GM18508 (cell line): Measurements from ENCODE around the gene OTUB2.
"Not testable (repeated sequence)": the region's sequence is repeated elsewhere in the genome, so short reads cannot be mapped to it uniquely, and the experiment has no call there.

Source experiments
- ATAC-seq: cut with Tn5 transposase; IDR thresholded peaks from one replicate; pipeline ENCODE4 v1.9.1; 2021; ENCODE audit warnings: moderate number of reproducible peaks; ENCODE audit not compliant: insufficient read depth, unreplicated experiment

Gene OTUB2

DNA sequence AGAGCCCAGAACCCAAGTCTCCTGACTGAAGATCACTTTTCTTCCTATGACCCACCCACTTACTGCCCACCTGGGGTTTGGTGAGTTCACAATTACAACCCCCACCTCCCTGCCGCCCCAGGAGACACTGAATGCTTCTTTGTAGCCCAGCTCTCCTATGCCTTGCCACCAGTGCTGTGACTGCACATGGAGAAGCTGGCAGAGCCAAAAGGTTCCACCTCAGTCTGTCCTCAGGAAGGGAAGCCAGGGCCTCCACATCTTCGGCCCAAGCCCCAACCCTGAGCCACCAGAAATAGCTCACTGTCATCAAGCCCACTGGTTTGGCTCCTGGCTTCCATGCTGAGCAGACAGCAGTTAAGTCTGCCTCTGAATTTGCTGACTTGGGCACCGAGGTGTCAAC, 25.6 kb downstream of the OTUB2 start:
- ATAC-seq = no peak

GRCh38 chr14:94052199-94052598, 26.1 kb downstream of the OTUB2 start:
- ATAC-seq = no peak

DNA sequence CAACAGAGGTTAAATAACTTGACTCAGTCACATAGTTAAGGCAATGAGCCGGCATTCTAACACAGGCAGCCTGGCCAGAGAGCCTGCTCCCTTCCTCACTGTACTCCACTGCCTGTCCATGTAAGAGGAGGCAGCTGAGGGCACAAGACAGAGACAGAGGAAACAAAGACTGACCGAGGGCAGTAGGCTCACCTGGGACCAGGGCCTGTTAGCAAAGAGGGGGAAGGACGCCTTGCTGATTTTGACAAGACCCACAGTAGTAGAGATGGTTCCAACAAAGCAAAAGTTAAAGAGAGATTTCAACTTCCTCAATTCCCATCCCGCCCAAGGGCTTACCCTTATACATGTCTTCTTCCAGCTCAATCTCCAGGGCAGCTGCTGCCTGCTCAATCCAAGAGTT, 26.5 kb downstream of the OTUB2 start:
- no peak for ATAC-seq

GRCh38 chr14:94054401-94054800, 28.3 kb downstream of the OTUB2 start:
- ATAC-seq = no peak

- ATAC-seq = no peak
These were observed 28.8 kb downstream of the OTUB2 start for GRCh38 chr14:94054936-94055335.

DNA sequence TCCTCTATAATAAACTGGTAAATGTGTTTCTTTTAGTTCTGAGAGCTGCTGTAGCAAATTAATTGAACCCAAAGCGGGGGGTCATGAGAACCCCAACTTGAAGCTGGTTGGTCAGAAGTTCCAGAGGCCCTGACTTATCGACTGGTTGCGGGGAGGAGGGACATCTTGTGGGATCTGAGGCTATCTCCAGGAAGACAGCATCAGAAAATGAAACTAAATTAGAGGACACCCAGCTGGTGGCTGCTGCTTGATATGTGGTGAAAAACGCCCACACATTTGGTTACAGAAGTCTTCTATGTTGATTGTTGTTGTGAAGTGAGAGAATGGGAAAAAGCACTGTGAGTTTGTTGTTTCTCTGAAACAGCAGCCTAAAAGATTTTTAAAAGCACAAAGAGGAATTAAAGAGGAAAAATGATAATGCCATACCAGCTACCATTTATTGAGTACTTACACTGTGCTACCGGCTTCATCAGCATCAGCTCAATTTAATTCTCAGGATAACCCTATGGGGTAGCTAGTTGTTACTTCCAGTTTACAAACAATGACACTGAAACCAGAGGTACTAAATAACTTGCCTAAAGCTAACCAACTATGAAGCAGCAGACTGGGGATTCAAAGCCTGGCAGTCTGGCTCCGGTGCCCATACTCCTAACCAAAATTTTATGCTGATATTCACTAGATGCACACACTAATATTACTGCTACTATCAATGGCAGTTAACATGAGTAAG, 30.6 kb downstream of the OTUB2 start:
- ATAC-seq = peak; percentile 58

DNA sequence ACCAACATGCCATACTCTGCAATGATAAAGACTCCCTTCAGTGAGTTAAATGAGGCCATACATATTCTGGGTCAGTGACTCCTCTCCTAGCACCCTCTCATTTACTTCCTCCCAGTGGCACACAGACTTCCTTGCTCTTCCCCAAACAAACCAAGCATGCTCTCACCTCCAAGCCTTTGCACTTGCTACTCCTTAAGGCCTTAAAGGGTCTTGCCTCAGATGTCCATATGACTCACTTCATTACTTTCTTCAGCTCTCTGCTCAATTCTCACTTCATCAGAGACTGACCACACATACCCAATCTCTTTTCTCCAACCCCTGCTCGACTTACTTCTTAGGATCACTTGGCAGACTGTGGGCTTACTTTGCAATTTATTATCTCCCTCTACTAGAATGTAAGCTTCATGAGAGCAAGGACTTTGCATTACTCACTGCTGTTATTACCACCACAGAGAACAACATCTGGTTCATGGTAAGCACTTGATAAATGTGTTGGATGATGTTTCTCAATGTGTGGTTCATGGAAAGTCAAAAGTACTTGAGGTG, 32.1 kb downstream of the OTUB2 start:
- no peak for ATAC-seq

DNA sequence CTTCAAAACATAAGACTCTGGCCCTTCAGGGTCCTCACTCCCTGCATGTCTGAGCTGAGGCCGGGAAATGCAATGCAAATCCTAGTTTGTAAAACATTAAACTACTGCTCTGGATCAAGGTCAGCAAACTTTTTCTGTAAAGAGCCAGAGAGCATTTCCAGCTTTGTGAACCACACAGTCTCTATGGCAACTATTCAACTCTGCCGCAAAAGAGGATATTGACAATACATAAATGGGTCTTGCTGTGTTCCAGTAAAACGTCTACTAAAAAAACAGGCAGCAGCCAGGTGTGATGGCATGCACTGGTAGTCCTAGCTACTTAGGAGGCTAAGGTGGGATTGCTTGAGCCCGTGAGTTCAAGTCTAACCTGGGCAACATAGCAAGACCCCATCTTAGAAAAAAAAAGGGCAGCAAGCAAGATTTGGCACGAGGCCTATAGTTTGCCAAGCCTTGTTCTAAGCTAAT, 32.6 kb downstream of the OTUB2 start:
- ATAC-seq = no peak

DNA sequence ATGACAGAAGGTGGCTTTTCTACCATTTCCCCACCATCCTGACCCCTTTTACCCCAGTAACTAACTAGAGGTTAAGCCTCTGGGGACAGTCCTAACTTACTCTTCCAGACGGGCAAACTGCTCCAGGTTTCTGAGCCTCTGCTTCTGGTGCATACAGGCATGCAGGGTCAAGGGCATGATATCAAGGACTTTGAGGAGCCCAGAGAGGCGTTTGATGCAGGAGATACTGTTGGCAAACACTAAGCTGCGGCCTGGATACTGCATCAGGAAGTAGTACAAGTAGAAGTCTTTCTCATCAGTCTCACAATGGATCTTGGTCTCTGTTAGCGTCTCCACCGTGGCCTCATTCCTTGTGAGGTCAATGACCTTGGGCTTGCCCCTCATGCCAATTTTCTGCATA, 33.9 kb downstream of the OTUB2 start:
- no peak for ATAC-seq

DNA sequence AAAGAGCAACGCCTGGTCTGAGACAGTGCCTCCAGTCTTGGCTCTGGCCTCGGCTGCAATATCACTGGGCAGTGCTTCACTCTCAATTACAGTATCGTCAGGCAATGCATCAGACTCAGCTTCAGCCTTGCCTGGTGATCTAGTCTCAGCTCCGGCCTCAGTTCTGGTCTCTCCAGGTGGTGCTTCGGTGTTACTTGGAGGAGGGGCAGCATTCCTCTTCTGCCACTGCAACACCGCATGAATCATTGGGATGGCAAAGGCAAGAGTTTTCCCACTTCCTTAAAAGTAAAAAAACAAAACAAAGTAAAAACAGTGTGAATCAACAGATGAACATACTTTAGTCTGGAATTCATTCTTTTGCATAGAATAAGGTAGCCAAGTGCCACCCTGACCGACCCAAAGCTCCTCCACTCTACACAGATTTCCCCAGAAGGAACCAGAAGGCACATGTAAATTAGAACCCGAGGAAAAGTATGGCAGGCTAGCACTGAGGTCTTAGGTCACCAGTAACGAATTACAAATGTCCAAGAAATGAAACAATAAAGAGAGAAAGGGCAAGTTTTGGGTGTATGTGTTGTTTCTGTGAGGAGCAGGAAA, 36.3 kb downstream of the OTUB2 start:
- ATAC-seq = no peak

DNA sequence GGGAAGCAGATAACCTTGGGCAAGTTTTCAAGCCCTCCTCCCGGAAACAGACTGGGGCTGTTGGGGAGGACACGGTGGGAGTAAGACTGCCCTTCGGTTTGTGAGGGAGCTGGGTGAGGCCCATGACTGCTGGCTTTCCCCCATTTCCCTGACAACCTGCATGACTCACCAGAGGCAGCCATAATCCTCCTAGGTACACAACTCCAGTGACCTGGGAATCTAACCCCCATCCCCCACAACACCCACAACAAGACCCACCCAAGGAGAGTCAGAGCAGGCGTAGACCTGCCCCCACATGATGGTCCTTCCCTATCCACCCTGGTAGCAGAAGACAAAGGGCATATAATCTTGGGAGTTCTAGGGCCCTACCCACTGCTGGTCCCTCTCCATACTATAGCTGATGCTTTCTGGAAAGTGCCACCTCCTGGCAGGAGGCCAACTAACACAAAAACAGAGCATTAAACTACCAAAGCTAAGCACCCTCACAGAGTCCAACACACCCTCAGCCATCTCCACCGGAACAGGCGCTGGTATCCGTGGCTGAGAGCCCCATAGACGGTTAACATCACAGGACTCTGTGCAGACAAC, 40.0 kb downstream of the OTUB2 start:
- ATAC-seq = no peak

DNA sequence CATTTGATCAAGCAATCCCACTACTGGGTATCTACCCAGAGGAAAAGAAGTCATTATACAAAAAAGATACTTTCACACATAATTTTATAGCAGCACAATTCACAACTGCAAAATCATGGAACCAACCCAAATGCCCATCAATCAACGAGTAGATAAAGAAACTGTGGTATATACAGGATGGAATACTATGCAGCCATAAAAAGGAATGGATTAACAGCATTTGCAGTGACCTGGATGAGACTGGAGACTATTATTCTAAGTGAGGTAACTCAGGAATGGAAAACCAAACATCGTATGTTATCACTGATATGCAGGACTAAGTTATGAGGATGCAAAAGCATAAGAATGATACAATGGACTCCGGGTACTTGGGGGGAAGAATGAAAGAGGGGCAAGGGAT, 45.9 kb downstream of the OTUB2 start:
- not testable (repeated sequence) for ATAC-seq

DNA sequence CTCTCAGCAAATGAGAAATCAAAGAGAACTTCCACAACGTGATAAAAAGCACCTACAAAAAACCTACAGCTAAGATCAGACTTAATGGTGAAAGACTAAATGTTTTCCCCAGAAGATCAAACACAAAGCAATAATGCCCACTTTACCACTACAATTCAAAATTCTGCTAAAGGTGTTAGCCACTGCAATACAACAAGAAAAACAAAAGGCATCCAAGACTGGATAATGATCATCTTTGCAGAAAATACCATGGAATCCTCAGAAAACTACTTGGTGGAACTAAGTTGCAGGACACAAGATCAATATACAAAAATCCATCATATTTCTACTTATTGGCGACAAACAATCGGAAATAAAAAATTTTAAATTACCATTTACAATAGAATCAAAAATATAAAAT, 48.4 kb downstream of the OTUB2 start:
- ATAC-seq = no peak

GRCh38 chr14:94075008-94075407, 48.9 kb downstream of the OTUB2 start:
- no peak for ATAC-seq

GRCh38 chr14:94077111-94077821, 51.1 kb downstream of the OTUB2 start:
- ATAC-seq = no peak

- no peak for ATAC-seq
These were observed 51.7 kb downstream of the OTUB2 start for GRCh38 chr14:94077823-94078222.

- ATAC-seq = no peak
These were observed 53.9 kb downstream of the OTUB2 start for GRCh38 chr14:94079891-94080620.

DNA sequence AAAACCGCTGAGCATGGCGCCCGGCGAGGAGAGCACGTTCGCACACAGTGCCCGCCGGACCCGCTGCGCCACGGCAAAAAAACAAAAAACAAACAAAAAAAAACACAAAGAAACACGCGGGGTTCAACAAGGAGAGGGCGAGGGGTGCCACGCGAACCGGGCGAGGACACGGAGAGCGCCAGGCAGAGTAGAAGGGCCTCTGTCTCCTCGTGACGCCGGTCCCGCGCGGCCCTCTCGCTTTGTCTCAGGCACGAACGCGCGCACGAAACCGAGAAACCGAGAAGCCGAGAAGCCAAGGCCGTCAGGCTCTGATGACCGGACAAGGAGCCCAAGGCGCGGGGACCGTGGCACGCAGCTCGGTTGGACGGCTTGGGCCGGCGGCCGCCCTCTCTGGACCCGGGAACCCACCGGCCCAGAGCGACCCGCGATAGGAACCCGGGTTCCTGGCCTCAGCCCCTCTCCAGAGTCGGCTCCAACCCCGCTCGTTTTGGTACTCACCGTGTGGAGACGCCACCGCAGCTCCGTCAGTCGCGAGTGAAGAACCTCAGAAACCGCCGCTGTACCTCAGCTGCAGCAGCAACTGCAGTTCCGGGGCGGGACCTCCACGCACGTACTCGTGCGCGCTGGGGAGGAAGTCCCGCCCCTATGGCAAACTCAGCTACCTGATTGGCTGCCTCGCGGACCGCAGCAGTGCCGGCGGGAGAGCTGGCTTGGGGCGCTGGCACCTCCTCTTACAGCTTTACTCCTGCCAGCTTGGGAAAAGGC, 54.7 kb downstream of the OTUB2 start, which contains the start of the genes DDX24 and IFI27L1:
TSS of gene DDX24 (minus strand) at position 582 of the 765 bp plus-strand sequence. CDS start 1,460 bp downstream, outside the sequence.
TSS of gene IFI27L1 (plus strand) at position 690 of the 765 bp plus-strand sequence. CDS start 15,628 bp downstream, outside the sequence.
- ATAC-seq = peak; percentile 79

- peak; percentile 20 for ATAC-seq
These were observed 55.3 kb downstream of the OTUB2 start for GRCh38 chr14:94081386-94081820.
